GM23338 (cell line): ENCODE data around the gene FGD4. TPM values are rescaled to one million over a fixed set of nuclear protein-coding genes. Genes with fewer than 3 reads are reported as not detected.

Experiments used
- ATAC-seq: fragments of 200-7000 bp; cut with Tn5 transposase; 3 replicates; pipeline ENCODE4 v1.9.1; 2020
- DNase-seq: peaks from one replicate; pipeline ENCODE4 v3.0.0-alpha.2; 2015; ENCODE audit warnings: low spot score
- H2AFZ ChIP-seq: fragments of 200-600 bp; sonication (generic); 2 replicates; pipeline ENCODE4 v1.8.0; 2016; ENCODE audit warnings: antibody characterized with exemption, mild to moderate bottlenecking, moderate library complexity
- H3F3A ChIP-seq: fragments of 200-600 bp; sonication (generic); replicated peaks from 2 replicates; pipeline ENCODE4 v1.8.0; 2017; ENCODE audit warnings: antibody characterized with exemption, mixed run types, low read depth
- H3K27ac ChIP-seq: fragments of 200-600 bp; sonication (generic); 2 replicates; pipeline ENCODE4 v1.6.1; 2016; ENCODE audit warnings: low read depth
- H3K27me3 ChIP-seq: fragments of 200-600 bp; sonication (generic); 2 replicates; pipeline ENCODE4 v1.8.0; 2016; ENCODE audit warnings: mild to moderate bottlenecking, mixed run types, moderate library complexity; ENCODE audit not compliant: insufficient read depth
- H3K36me3 ChIP-seq: fragments of 200-600 bp; sonication (generic); 2 replicates; pipeline ENCODE4 v1.8.0; 2016; ENCODE audit warnings: mild to moderate bottlenecking; ENCODE audit not compliant: insufficient read depth
- H3K4me1 ChIP-seq: fragments of 200-600 bp; sonication (generic); 2 replicates; pipeline ENCODE4 v1.8.0; 2016; ENCODE audit warnings: mild to moderate bottlenecking, moderate library complexity; ENCODE audit not compliant: insufficient read depth
- H3K4me2 ChIP-seq: fragments of 200-600 bp; sonication (generic); 2 replicates; pipeline ENCODE4 v1.7.1; 2017; ENCODE audit warnings: mixed run types
- H3K4me3 ChIP-seq: fragments of 200-600 bp; sonication (generic); 2 replicates; pipeline ENCODE4 v1.6.1; 2016; ENCODE audit warnings: mixed run types
- H3K79me2 ChIP-seq: fragments of 200-600 bp; sonication (generic); replicated peaks from 2 replicates; pipeline ENCODE4 v1.8.0; 2017; ENCODE audit warnings: mild to moderate bottlenecking; ENCODE audit not compliant: insufficient read depth
- H3K9me2 ChIP-seq: fragments of 200-600 bp; sonication (generic); 2 replicates; pipeline ENCODE4 v1.8.0; 2017; ENCODE audit not compliant: insufficient read depth
- H4K20me1 ChIP-seq: fragments of 200-600 bp; sonication (generic); replicated peaks from 2 replicates; pipeline ENCODE4 v1.8.0; 2017; ENCODE audit warnings: mild to moderate bottlenecking; ENCODE audit not compliant: insufficient read depth
- H3K27ac Mint-ChIP-seq: 2 replicates; pipeline ENCODE4 v1.8.0; 2020; ENCODE audit warnings: inconsistent platforms, mild to moderate bottlenecking, moderate library complexity, mixed read lengths
- H3K27me3 Mint-ChIP-seq: 3 replicates; pipeline ENCODE4 v1.8.0; 2022; ENCODE audit warnings: low read depth, mild to moderate bottlenecking, moderate library complexity, mixed read lengths, inconsistent platforms; ENCODE audit not compliant: insufficient read depth, poor library complexity
- H3K36me3 Mint-ChIP-seq: 3 replicates; pipeline ENCODE4 v1.8.0; 2021; ENCODE audit warnings: low read depth, mild to moderate bottlenecking, inconsistent platforms, moderate library complexity, mixed read lengths
- H3K4me1 Mint-ChIP-seq: 3 replicates; pipeline ENCODE4 v1.8.0; 2020; ENCODE audit warnings: mild to moderate bottlenecking, inconsistent platforms, mixed read lengths
- H3K4me3 Mint-ChIP-seq: 3 replicates; pipeline ENCODE4 v1.8.0; 2021; ENCODE audit warnings: moderate library complexity, mild to moderate bottlenecking, inconsistent platforms, mixed read lengths
- H3K9me3 Mint-ChIP-seq: 3 replicates; pipeline ENCODE4 v1.8.0; 2020; ENCODE audit warnings: moderate library complexity, mild to moderate bottlenecking, inconsistent platforms, mixed read lengths
- EZH2 ChIP-seq: fragments of 200-600 bp; sonication (generic); IDR thresholded peaks from one replicate; pipeline ENCODE4 v1.8.0; 2017; ENCODE audit warnings: antibody characterized with exemption, mild to moderate bottlenecking, low read depth; ENCODE audit not compliant: unreplicated experiment
- EZH2phosphoT487 ChIP-seq: fragments of 200-600 bp; sonication (generic); IDR thresholded peaks from one replicate; pipeline ENCODE4 v1.8.1; 2018; ENCODE audit warnings: antibody characterized with exemption; ENCODE audit not compliant: unreplicated experiment
- NANOG ChIP-seq: IDR thresholded peaks from 2 replicates; pipeline ENCODE4 v1.6.1; 2016; ENCODE audit warnings: antibody characterized with exemption, borderline replicate concordance
- ZNF114 ChIP-seq: fragments of 250-450 bp; sonication (Bioruptor Pico); IDR thresholded peaks from 2 replicates; pipeline ENCODE4 v1.5.0; 2020; ENCODE audit warnings: mild to moderate bottlenecking, moderate library complexity
- ZNF331 ChIP-seq: fragments of 250-450 bp; sonication (Bioruptor Pico); IDR thresholded peaks from 2 replicates; pipeline ENCODE4 v1.5.0; 2020; ENCODE audit warnings: low read depth, mild to moderate bottlenecking, moderate library complexity
- ZNF462 ChIP-seq: fragments of 250-450 bp; sonication (Bioruptor Pico); IDR thresholded peaks from 2 replicates; pipeline ENCODE4 v1.5.0; 2020; ENCODE audit warnings: mild to moderate bottlenecking, moderate library complexity
- polyA plus RNA-seq: library from polyadenylated mRNA; unstranded; fragments of >200 nt; fragmentation: Nextera tagmentation; extraction: Ambion mirVana; gene quantifications from 2 replicates; pipeline ENCODE4 v1.2.1, GENCODE V29; 2016
- total RNA-seq: library from RNA; depleted of rRNA; stranded (reverse); fragments of >200 nt; shearing (Covaris generic); gene quantifications from 2 replicates; pipeline ENCODE4 v1.2.3, GENCODE V29; 2014

The FGD4 gene
- total and polyA plus RNA-seq, 2 experiments from 2014 or later = 24.3 to 54.3 TPM

GRCh38 chr12:32546272-32546671, 146.9 kb downstream of the FGD4 start:
- H3K79me2 ChIP-seq = peaks cover 100% of the 10 kb centered on the region
- H4K20me1 ChIP-seq = peaks cover 36% of the 10 kb centered on the region
- ATAC-seq = peak; percentile 22; the same call in 2 of the 3 replicates
- H3F3A ChIP-seq = 0 out of 2 replicates have a peak, but pooled peaks cover 4% of the 10 kb centered on the region
- peaks cover 42% of the 10 kb centered on the region for H3K4me1 ChIP-seq
- no peaks in the 10 kb centered on the region for H3K9me2 ChIP-seq
- DNase-seq = no peak
- TF ChIP-seq EZH2 (no peak), ZNF331 (CRISPR knock-in tag) (no peak), ZNF114 (CRISPR knock-in tag) (no peak), NANOG (no peak), ZNF462 (no peak)
- 0 out of 2 replicates have a peak overlapping the region, but pooled peaks have one; percentile 55 for H3K4me2 ChIP-seq
- no peak overlapping the region for H2AFZ ChIP-seq
- H3K36me3 ChIP-seq = no peaks in the 10 kb centered on the region
- peak overlapping the region; percentile 20; the same call in 1 of the 2 replicates for H3K27ac Mint-ChIP-seq
- no peak overlapping the region for H3K4me3 ChIP-seq
- H3K9me3 Mint-ChIP-seq = no peaks in the 10 kb centered on the region
- peaks cover 9% of the 10 kb centered on the region for H3K36me3 Mint-ChIP-seq
- H3K4me3 Mint-ChIP-seq = no peak overlapping the region
- peaks cover 4% of the 10 kb centered on the region for H3K27me3 Mint-ChIP-seq
- H3K4me1 Mint-ChIP-seq = peaks cover 49% of the 10 kb centered on the region
- peak overlapping the region; percentile 42 for H3K27ac ChIP-seq
- H3K27me3 ChIP-seq = no peaks in the 10 kb centered on the region

GRCh38 chr12:32548691-32549281, 149.4 kb downstream of the FGD4 start:
- Histone ChIP-seq H3K27ac (no peak overlapping the region), H3F3A (0 out of 2 replicates have a peak, but pooled peaks cover 4% of the 10 kb centered on the region), H3K79me2 (peaks cover 98% of the 10 kb centered on the region), H3K9me2 (no peaks in the 10 kb centered on the region), H2AFZ (no peak overlapping the region), H4K20me1 (peaks cover 36% of the 10 kb centered on the region), H3K4me2 (peak overlapping the region; percentile 33; the same call in 1 of the 2 replicates), H3K4me3 (no peak overlapping the region), H3K36me3 (no peaks in the 10 kb centered on the region), H3K27me3 (no peaks in the 10 kb centered on the region), H3K4me1 (peaks cover 42% of the 10 kb centered on the region)
- peaks cover 4% of the 10 kb centered on the region for H3K27me3 Mint-ChIP-seq
- H3K4me1 Mint-ChIP-seq = peaks cover 41% of the 10 kb centered on the region
- H3K27ac Mint-ChIP-seq = peak overlapping the region; percentile 57; the same call in 1 of the 2 replicates
- ATAC-seq (no peak), DNase-seq (no peak)
- H3K9me3 Mint-ChIP-seq = no peaks in the 10 kb centered on the region
- H3K36me3 Mint-ChIP-seq = peaks cover 3% of the 10 kb centered on the region; the same call in 2 of the 3 replicates
- H3K4me3 Mint-ChIP-seq = no peak overlapping the region
- TF ChIP-seq EZH2phosphoT487 = no peak
